K562 (cell line): ENCODE measurements around the gene ZRANB1. TPM values are rescaled to one million over a fixed set of nuclear protein-coding genes. Genes with fewer than 3 reads are reported as not detected.

Experiments
- ATAC-seq: fragments of 200-7000 bp; cut with Tn5 transposase; 3 replicates; pipeline ENCODE4 v1.9.1; 2020; ENCODE audit warnings: moderate library complexity
- BruUV-seq: library from RNA; stranded (reverse); fragments of 400-500 nt; replicated peaks from 2 replicates; lab custom pipeline; 2021; lab: Mats Ljungman, UMichigan
- CTCF ChIA-PET: fragments of 300-600 bp; formaldehyde crosslinking; extraction: SDS; loops from one replicate; lab custom pipeline; 2021; ENCODE audit warnings: low intra/inter-chr PET ratio; lab: Yijun Ruan, JAX
- POLR2A ChIA-PET: fragments of 300-600, 350-650 bp; sonication (Branson Sonifier 250); formaldehyde crosslinking; extraction: SDS; loops from one replicate; lab custom pipeline; 2021; ENCODE audit warnings: antibody characterized with exemption, inconsistent platforms; lab: Yijun Ruan, JAX
- DNase-seq, 4 experiments: peaks; one replicate each; pipeline versions ENCODE4 v3.0.0 to v3.0.0-alpha.2; 2011 to 2018; ENCODE audit warnings: low spot score in 3 of 4, mixed read lengths in 3 of 4; ENCODE audit errors: extremely low read depth in 1 of 4
- FAIRE-seq: peaks from 2 replicates; lab custom pipeline; 2011; peaks lifted over from hg19 to GRCh38; lab: Jason Lieb, UNC
- H2AFZ ChIP-seq: 2 replicates; pipeline ENCODE4 v1.6.0; 2011; ENCODE audit warnings: low read depth, low read length, control low read depth, inconsistent platforms
- H3K27ac ChIP-seq: fragments of 200-600 bp; 3 replicates; pipeline ENCODE4 v1.8.0; 2011; ENCODE audit warnings: low read depth, mild to moderate bottlenecking, control low read depth, inconsistent platforms, low read length, moderate library complexity, mixed read lengths; ENCODE audit errors: extremely low read depth
- H3K27me3 ChIP-seq, 2 experiments: fragments of 300-600 bp in 1 of 2; 2 replicates in 1 of 2; 3 replicates in 1 of 2; pipeline versions ENCODE4 v1.6.0 to v1.8.0; 2011; ENCODE audit warnings: inconsistent platforms in 2 of 2, low read length in 2 of 2, mild to moderate bottlenecking in 1 of 2, mixed read lengths in 1 of 2, moderate library complexity in 1 of 2; ENCODE audit not compliant: control insufficient read depth in 2 of 2, insufficient read depth in 2 of 2
- H3K36me3 ChIP-seq: fragments of 300-600 bp; 3 replicates; pipeline ENCODE4 v1.8.0; 2011; ENCODE audit warnings: mild to moderate bottlenecking, low read length, inconsistent platforms; ENCODE audit not compliant: control insufficient read depth, insufficient read depth
- H3K4me1 ChIP-seq, 2 experiments: fragments of 200-600 bp in 1 of 2; replicated peaks in 1 of 2; 2 replicates in 1 of 2; 3 replicates in 1 of 2; pipeline versions ENCODE4 v1.5.1 to v1.8.0; 2011; ENCODE audit warnings: inconsistent platforms in 2 of 2, low read length in 2 of 2, mild to moderate bottlenecking in 1 of 2, mixed read lengths in 1 of 2, moderate library complexity in 1 of 2; ENCODE audit not compliant: control insufficient read depth in 2 of 2, insufficient read depth in 2 of 2
- H3K4me2 ChIP-seq: 2 replicates; pipeline ENCODE4 v1.6.1; 2011; ENCODE audit warnings: low read length, control low read depth, inconsistent platforms, mixed read lengths; ENCODE audit not compliant: insufficient read depth
- H3K4me3 ChIP-seq: fragments of 200-600 bp; sonication (generic), shearing (Covaris generic); 2 replicates; pipeline ENCODE4 v1.5.1; 2016; ENCODE audit warnings: control low read depth, inconsistent platforms
- H3K79me2 ChIP-seq: fragments of 200-600 bp; 3 replicates; pipeline ENCODE4 v1.8.0; 2011; ENCODE audit warnings: low read length, inconsistent platforms; ENCODE audit not compliant: control insufficient read depth, insufficient read depth
- H3K9ac ChIP-seq, 2 experiments: 2 replicates each; pipeline versions ENCODE4 v1.6.0 to v1.6.1; 2011; ENCODE audit warnings: low read depth in 2 of 2, low read length in 2 of 2, control low read depth in 1 of 2, inconsistent platforms in 1 of 2, mild to moderate bottlenecking in 1 of 2, mixed read lengths in 1 of 2; ENCODE audit not compliant: insufficient read depth in 1 of 2
- H3K9me1 ChIP-seq: one replicate; pipeline ENCODE4 v1.6.0; 2011; ENCODE audit warnings: inconsistent platforms, mild to moderate bottlenecking, low read length, moderate library complexity; ENCODE audit not compliant: control insufficient read depth, insufficient read depth
- H3K9me3 ChIP-seq: replicated peaks from 2 replicates; pipeline ENCODE4 v1.5.1; 2011; ENCODE audit warnings: low read depth, low read length, inconsistent platforms; ENCODE audit not compliant: control insufficient read depth, insufficient read depth
- H4K20me1 ChIP-seq: replicated peaks from 2 replicates; pipeline ENCODE4 v1.6.1; 2011; ENCODE audit warnings: low read length, inconsistent platforms, mixed read lengths; ENCODE audit not compliant: control insufficient read depth, insufficient read depth
- HSF4 ChIP-seq: fragments of 250-450 bp; sonication (Bioruptor Pico); IDR thresholded peaks from 2 replicates; pipeline ENCODE4 v2.1.2; 2022; ENCODE audit warnings: mild to moderate bottlenecking, moderate library complexity, borderline replicate concordance
- NCOA2 ChIP-seq, 2 experiments: fragments of 450-650 bp; IDR thresholded peaks; 2 replicates each; pipeline ENCODE4 v1.6.1; 2018; ENCODE audit warnings: mild to moderate bottlenecking in 2 of 2, moderate library complexity in 1 of 2; ENCODE audit not compliant: partially characterized antibody in 2 of 2
- NR3C1 ChIP-seq: sonication (generic); formaldehyde crosslinking; IDR thresholded peaks from 2 replicates; pipeline ENCODE4 v1.8.1; 2022; ENCODE audit warnings: missing genetic modification reagents
- PYGO2 ChIP-seq: fragments of 450-650 bp; IDR thresholded peaks from 2 replicates; pipeline ENCODE4 v1.6.1; 2016; ENCODE audit warnings: mild to moderate bottlenecking, missing genetic modification characterization, moderate library complexity, missing compliant biosample characterization
- SNIP1 ChIP-seq: fragments of 450-650 bp; IDR thresholded peaks from 2 replicates; pipeline ENCODE4 v1.7.1; 2017; ENCODE audit warnings: low read depth, mild to moderate bottlenecking
- ZC3H11A ChIP-seq: IDR thresholded peaks from 2 replicates; pipeline ENCODE4 v1.6.1; 2012; ENCODE audit warnings: low read depth, low read length, improper control_type of control experiment
- ZNF143 ChIP-seq: sonication (generic); formaldehyde crosslinking; IDR thresholded peaks from 2 replicates; pipeline ENCODE4 v1.9.0; 2022; ENCODE audit warnings: mild to moderate bottlenecking, missing genetic modification reagents
- whole genome bisulfite sequencing: fragments of 100-300 bp; shearing (Covaris generic); methylation state at CpG from one replicate; pipeline ENCODE4 v1.1.6; 2016; ENCODE audit warnings: low coverage, mixed read lengths; ENCODE audit not compliant: insufficient coverage; ENCODE audit errors: missing lambda C conversion rate; 5-methylcytosine and 5-hydroxymethylcytosine counted together
- in situ Hi-C: fragments of 300-500 bp; cut with MboI; formaldehyde crosslinking; loops from 4 replicates; pipeline ENCODE4 v1.15.0; 2018; ENCODE audit warnings: inconsistent platforms, mixed read lengths
- intact Hi-C: fragments of 100-400 bp; cut with micrococcal nuclease; formaldehyde crosslinking; loops from 2 replicates; pipeline ENCODE4 v1.14.2; 2022
- polyA plus RNA-seq, 8 experiments: library from polyadenylated mRNA; depleted of rRNA in 4 of 8; stranded (reverse) in 5 of 8; unstranded in 3 of 8; fragments of >200 nt; fragmentation: Nextera tagmentation in 2 of 8; fragmentation: Illumina TruSeq in 1 of 8; extraction: Ambion mirVana in 2 of 8; extraction: Trizol in 1 of 8; gene quantifications; 2 replicates each; pipeline versions ENCODE4 v1.2.1 to v1.2.3, GENCODE V29; 2011 to 2014; ENCODE audit warnings: inconsistent platforms in 1 of 8, missing spikeins in 1 of 8
- total RNA-seq, 7 experiments: library from RNA; depleted of rRNA in 6 of 7; stranded (reverse); fragments of >200 nt in 6 of 7; fragmentation: Illumina TruSeq in 2 of 7; extraction: Trizol in 2 of 7; gene quantifications; 2 replicates each; pipeline versions ENCODE4 v1.2.1 to v1.2.3, GENCODE V29; 2011 to 2021; ENCODE audit warnings: low replicate concordance in 1 of 7
- TF ChIP-seq, protein P1 (sequence below): sonication (generic); formaldehyde crosslinking; IDR thresholded peaks from 2 replicates; pipeline ENCODE4 v1.8.0; 2022; ENCODE audit warnings: mild to moderate bottlenecking, low read depth, missing genetic modification reagents
- TF ChIP-seq, protein P2 (sequence below): fragments of 250-450 bp; sonication (Bioruptor Pico); IDR thresholded peaks from 2 replicates; pipeline ENCODE4 v1.4.0; 2020; ENCODE audit warnings: mild to moderate bottlenecking, moderate library complexity
- TF ChIP-seq, protein P3 (sequence below), 2 experiments: IDR thresholded peaks; 2 replicates each; pipeline ENCODE4 v1.6.1; 2011; ENCODE audit warnings: borderline replicate concordance in 1 of 2, control low read depth in 1 of 2, low read depth in 1 of 2, low read length in 1 of 2, mild to moderate bottlenecking in 1 of 2, mixed read lengths in 1 of 2, moderate library complexity in 1 of 2; ENCODE audit not compliant: insufficient read depth in 1 of 2, insufficient read length in 1 of 2, poor library complexity in 1 of 2, severe bottlenecking in 1 of 2; ENCODE audit errors: extremely low read depth in 1 of 2
- TF ChIP-seq, protein P4 (sequence below): fragments of 250-450 bp; sonication (Bioruptor Pico); IDR thresholded peaks from 2 replicates; pipeline ENCODE4 v1.5.1; 2021; ENCODE audit warnings: mild to moderate bottlenecking

Gene ZRANB1
- total and polyA plus RNA-seq, 9 of the 15 experiments (the other 6 are each of a cell fraction or from before 2014, with no cell fraction given), result 0.07 to 1.1 (median 0.64) TPM

DNA sequence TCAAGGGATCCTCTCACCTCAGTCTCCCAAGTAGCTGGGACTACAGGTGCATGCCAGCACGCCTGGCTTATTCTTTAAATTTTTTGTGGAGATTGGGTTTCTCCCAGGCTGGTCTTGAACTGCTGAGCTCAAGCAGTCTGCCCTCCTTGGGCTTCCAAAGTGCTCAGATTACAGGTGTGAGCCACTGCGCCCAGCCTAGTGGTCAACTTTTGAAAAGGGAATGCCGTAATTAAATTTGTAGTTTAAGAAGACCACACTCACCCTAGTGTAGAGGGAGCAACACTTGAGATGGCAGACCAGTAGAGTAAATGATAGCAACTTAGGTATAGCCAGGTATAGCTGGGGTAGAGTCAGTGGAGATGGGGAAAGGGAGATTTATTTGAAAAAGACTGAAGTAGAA is 17.6 kb downstream of the ZRANB1 start:
- no peaks in the 10 kb centered on the region for H4K20me1 ChIP-seq
- H3K4me1 ChIP-seq, result no peaks in the 10 kb centered on the region
- ChIA-PET POLR2A (no interaction called here), CTCF (no interaction called here)
- WGBS, result no CpG with 5 or more reads among the region's 3 CpGs
- H3K36me3 ChIP-seq, result no peaks in the 10 kb centered on the region
- H3K4me3 ChIP-seq, result no peak overlapping the region
- no peak for FAIRE-seq
- H3K9ac ChIP-seq, result no peak overlapping the region
- H3K9me3 ChIP-seq, result no peaks in the 10 kb centered on the region
- H2AFZ ChIP-seq, result no peak overlapping the region
- no peak for ATAC-seq
- intact Hi-C loops (no loop called here), in situ Hi-C loops (no loop called here)
- no peaks in the 10 kb centered on the region for H3K27me3 ChIP-seq
- no peak overlapping the region for H3K27ac ChIP-seq
- no peak for TF ChIP-seq SNIP1
- no peak for TF ChIP-seq NR3C1
- TF ChIP-seq, protein P1, sequence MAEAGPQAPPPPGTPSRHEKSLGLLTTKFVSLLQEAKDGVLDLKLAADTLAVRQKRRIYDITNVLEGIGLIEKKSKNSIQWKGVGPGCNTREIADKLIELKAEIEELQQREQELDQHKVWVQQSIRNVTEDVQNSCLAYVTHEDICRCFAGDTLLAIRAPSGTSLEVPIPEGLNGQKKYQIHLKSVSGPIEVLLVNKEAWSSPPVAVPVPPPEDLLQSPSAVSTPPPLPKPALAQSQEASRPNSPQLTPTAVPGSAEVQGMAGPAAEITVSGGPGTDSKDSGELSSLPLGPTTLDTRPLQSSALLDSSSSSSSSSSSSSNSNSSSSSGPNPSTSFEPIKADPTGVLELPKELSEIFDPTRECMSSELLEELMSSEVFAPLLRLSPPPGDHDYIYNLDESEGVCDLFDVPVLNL (CRISPR knock-in tag), result no peak
- TF ChIP-seq ZC3H11A, result no peak
- TF ChIP-seq, protein P2, sequence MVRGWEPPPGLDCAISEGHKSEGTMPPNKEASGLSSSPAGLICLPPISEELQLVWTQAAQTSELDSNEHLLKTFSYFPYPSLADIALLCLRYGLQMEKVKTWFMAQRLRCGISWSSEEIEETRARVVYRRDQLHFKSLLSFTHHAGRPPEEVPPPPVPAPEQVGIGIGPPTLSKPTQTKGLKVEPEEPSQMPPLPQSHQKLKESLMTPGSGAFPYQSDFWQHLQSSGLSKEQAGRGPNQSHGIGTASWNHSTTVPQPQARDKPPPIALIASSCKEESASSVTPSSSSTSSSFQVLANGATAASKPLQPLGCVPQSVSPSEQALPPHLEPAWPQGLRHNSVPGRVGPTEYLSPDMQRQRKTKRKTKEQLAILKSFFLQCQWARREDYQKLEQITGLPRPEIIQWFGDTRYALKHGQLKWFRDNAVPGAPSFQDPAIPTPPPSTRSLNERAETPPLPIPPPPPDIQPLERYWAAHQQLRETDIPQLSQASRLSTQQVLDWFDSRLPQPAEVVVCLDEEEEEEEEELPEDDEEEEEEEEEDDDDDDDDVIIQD (CRISPR knock-in tag), result no peak
- TF ChIP-seq, protein P3, sequence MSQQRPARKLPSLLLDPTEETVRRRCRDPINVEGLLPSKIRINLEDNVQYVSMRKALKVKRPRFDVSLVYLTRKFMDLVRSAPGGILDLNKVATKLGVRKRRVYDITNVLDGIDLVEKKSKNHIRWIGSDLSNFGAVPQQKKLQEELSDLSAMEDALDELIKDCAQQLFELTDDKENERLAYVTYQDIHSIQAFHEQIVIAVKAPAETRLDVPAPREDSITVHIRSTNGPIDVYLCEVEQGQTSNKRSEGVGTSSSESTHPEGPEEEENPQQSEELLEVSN (IDR thresholded peaks at IDR 0.05; ENCODE audit: borderline replicate concordance in 1 of 2, extremely low read depth in 1 of 2, insufficient read depth in 1 of 2, insufficient read length in 1 of 2, low read depth in 1 of 2, low read length in 1 of 2, poor library complexity in 1 of 2, severe bottlenecking in 1 of 2), result no peak
- no peak for TF ChIP-seq ZNF143 (CRISPR knock-in tag)
- TF ChIP-seq NCOA2 (IDR thresholded peaks at IDR 0.05; ENCODE audit: partially characterized antibody in 2 of 2), result no peak
- TF ChIP-seq, protein P4, sequence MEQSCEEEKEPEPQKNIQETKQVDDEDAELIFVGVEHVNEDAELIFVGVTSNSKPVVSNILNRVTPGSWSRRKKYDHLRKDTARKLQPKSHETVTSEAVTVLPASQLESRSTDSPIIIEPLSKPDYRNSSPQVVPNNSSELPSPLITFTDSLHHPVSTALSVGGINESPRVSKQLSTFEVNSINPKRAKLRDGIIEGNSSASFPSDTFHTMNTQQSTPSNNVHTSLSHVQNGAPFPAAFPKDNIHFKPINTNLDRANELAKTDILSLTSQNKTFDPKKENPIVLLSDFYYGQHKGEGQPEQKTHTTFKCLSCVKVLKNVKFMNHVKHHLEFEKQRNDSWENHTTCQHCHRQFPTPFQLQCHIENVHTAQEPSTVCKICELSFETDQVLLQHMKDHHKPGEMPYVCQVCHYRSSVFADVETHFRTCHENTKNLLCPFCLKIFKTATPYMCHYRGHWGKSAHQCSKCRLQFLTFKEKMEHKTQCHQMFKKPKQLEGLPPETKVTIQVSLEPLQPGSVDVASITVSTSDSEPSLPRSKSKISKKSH (CRISPR knock-in tag), result no peak
- TF ChIP-seq HSF4 (CRISPR knock-in tag), result no peak
- TF ChIP-seq PYGO2 (tag), result no peak
- no peaks in the 10 kb centered on the region for H3K9me1 ChIP-seq
- DNase-seq, result no peak
- no peak overlapping the region for H3K4me2 ChIP-seq
- H3K79me2 ChIP-seq, result no peaks in the 10 kb centered on the region
- BruUV-seq, result no TSS peak
